Panc1 (cell line): ENCODE data around the gene LRRC1.

Experiments
- CTCF ChIP-seq: fragments of 450-650 bp; IDR thresholded peaks from 2 replicates; pipeline ENCODE4 v1.5.1; 2017; ENCODE audit warnings: mild to moderate bottlenecking
- REST ChIP-seq, 2 experiments: IDR thresholded peaks; 2 replicates each; pipeline ENCODE4 v1.6.1; 2011 to 2012; ENCODE audit warnings: low read depth in 2 of 2, control low read depth in 1 of 2, low read length in 1 of 2, mild to moderate bottlenecking in 1 of 2, moderate library complexity in 1 of 2; ENCODE audit not compliant: insufficient read depth in 1 of 2

- TF ChIP-seq CTCF (no peak), REST (IDR thresholded peaks at IDR 0.05; ENCODE audit: insufficient read depth in 1 of 2, low read depth in 2 of 2, low read length in 1 of 2) (no peak)
Measured at GRCh38 chr6:53796791-53797190, 2.0 kb downstream of the LRRC1 start.
